ENCODE results near the gene ZBTB47. TPM values are rescaled to one million over a fixed set of nuclear protein-coding genes. Genes with fewer than 3 reads are reported as not detected.

The ZBTB47 gene
- polyA plus RNA-seq, 1 donor (not counting 4 experiments of a cell fraction or from before 2014, with no cell fraction given) = 5.1 TPM

GRCh38 chr3:42662037-42662812 is 8.7 kb downstream of the ZBTB47 start:
- Histone ChIP-seq H3K79me2 (ENCODE audit: control insufficient read depth, insufficient read depth, low read length) (no peaks in the 10 kb centered on the region), H3K27me3 (ENCODE audit: control insufficient read depth, extremely low read depth, insufficient read depth, low read length) (no peaks in the 10 kb centered on the region), H3K27ac (ENCODE audit: control insufficient read depth, insufficient read depth, low read length) (no peak overlapping the region), H4K20me1 (ENCODE audit: control insufficient read depth, extremely low read depth, insufficient read depth, low read length) (no peaks in the 10 kb centered on the region), H2AFZ (ENCODE audit: control insufficient read depth, low read length) (no peak overlapping the region), H3K36me3 (ENCODE audit: control insufficient read depth in 2 of 2, extremely low read depth in 1 of 2, insufficient read depth in 2 of 2, low read length in 2 of 2) (peaks cover 14 to 16% of the 10 kb centered on the region in 2 experiments), H3K4me3 (ENCODE audit: control insufficient read depth in 2 of 3, extremely low read depth in 1 of 3, insufficient read depth in 2 of 3, low read depth in 1 of 3, low read length in 3 of 3) (no peak overlapping the region), H3K9ac (ENCODE audit: control insufficient read depth, extremely low read depth, insufficient read depth, low read length) (no peak overlapping the region), H3K9me3 (ENCODE audit: control insufficient read depth, low read depth, low read length) (no peaks in the 10 kb centered on the region), H3K4me2 (ENCODE audit: control insufficient read depth, extremely low read depth, insufficient read depth, low read depth, low read length) (no peak overlapping the region), H3K9me1 (ENCODE audit: control insufficient read depth, extremely low read depth, insufficient read depth, low read length) (no peaks in the 10 kb centered on the region), H3K4me1 (ENCODE audit: control insufficient read depth, extremely low read depth, insufficient read depth, low read length) (peaks cover 4% of the 10 kb centered on the region)
- DNase-seq (ENCODE audit: low read depth, low spot score) (no peak), FAIRE-seq (no peak)
- TF ChIP-seq, protein P1, sequence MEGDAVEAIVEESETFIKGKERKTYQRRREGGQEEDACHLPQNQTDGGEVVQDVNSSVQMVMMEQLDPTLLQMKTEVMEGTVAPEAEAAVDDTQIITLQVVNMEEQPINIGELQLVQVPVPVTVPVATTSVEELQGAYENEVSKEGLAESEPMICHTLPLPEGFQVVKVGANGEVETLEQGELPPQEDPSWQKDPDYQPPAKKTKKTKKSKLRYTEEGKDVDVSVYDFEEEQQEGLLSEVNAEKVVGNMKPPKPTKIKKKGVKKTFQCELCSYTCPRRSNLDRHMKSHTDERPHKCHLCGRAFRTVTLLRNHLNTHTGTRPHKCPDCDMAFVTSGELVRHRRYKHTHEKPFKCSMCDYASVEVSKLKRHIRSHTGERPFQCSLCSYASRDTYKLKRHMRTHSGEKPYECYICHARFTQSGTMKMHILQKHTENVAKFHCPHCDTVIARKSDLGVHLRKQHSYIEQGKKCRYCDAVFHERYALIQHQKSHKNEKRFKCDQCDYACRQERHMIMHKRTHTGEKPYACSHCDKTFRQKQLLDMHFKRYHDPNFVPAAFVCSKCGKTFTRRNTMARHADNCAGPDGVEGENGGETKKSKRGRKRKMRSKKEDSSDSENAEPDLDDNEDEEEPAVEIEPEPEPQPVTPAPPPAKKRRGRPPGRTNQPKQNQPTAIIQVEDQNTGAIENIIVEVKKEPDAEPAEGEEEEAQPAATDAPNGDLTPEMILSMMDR (optimal IDR thresholded peaks at IDR 0.05 in 1 of 3, IDR thresholded peaks at IDR 0.05 in 1 of 3, conservative IDR thresholded peaks at IDR 0.05 in 1 of 3; ENCODE audit: extremely low read depth in 1 of 3, insufficient read depth in 2 of 3, low read length in 3 of 3) = no peak
- no peak for TF ChIP-seq EZH2 (IDR thresholded peaks at IDR 0.05; ENCODE audit: low read length)
- dilution Hi-C loops (cut with MboI; ENCODE audit: extremely low pct_ligation_motif_present, low sequenced_read_pairs) = no loop called here

- no peak overlapping the region for H3K27ac ChIP-seq (ENCODE audit: control insufficient read depth, insufficient read depth, low read length)
- peaks cover 13 to 14% of the 10 kb centered on the region in 2 experiments for H3K36me3 ChIP-seq (ENCODE audit: control insufficient read depth in 2 of 2, extremely low read depth in 1 of 2, insufficient read depth in 2 of 2, low read length in 2 of 2)
- FAIRE-seq = no peak
- H2AFZ ChIP-seq (ENCODE audit: control insufficient read depth, low read length) = no peak overlapping the region
- H3K4me2 ChIP-seq (ENCODE audit: control insufficient read depth, extremely low read depth, insufficient read depth, low read depth, low read length) = no peak overlapping the region
- no peaks in the 10 kb centered on the region for H4K20me1 ChIP-seq (ENCODE audit: control insufficient read depth, extremely low read depth, insufficient read depth, low read length)
- no peaks in the 10 kb centered on the region for H3K9me3 ChIP-seq (ENCODE audit: control insufficient read depth, low read depth, low read length)
- no peaks in the 10 kb centered on the region for H3K9me1 ChIP-seq (ENCODE audit: control insufficient read depth, extremely low read depth, insufficient read depth, low read length)
- no peak overlapping the region for H3K9ac ChIP-seq (ENCODE audit: control insufficient read depth, extremely low read depth, insufficient read depth, low read length)
- DNase-seq (ENCODE audit: low read depth, low spot score) = no peak
- peaks cover 4% of the 10 kb centered on the region for H3K4me1 ChIP-seq (ENCODE audit: control insufficient read depth, extremely low read depth, insufficient read depth, low read length)
- TF ChIP-seq EZH2 (IDR thresholded peaks at IDR 0.05; ENCODE audit: low read length) = no peak
- TF ChIP-seq, protein P1 (optimal IDR thresholded peaks at IDR 0.05 in 1 of 3, IDR thresholded peaks at IDR 0.05 in 1 of 3, conservative IDR thresholded peaks at IDR 0.05 in 1 of 3; ENCODE audit: extremely low read depth in 1 of 3, insufficient read depth in 2 of 3, low read length in 3 of 3) = no peak
- H3K79me2 ChIP-seq (ENCODE audit: control insufficient read depth, insufficient read depth, low read length) = no peaks in the 10 kb centered on the region
- H3K4me3 ChIP-seq (ENCODE audit: control insufficient read depth in 2 of 3, extremely low read depth in 1 of 3, insufficient read depth in 2 of 3, low read depth in 1 of 3, low read length in 3 of 3) = no peak overlapping the region
- dilution Hi-C loops (cut with MboI; ENCODE audit: extremely low pct_ligation_motif_present, low sequenced_read_pairs) = no loop called here
- no peaks in the 10 kb centered on the region for H3K27me3 ChIP-seq (ENCODE audit: control insufficient read depth, extremely low read depth, insufficient read depth, low read length)
Measured at GRCh38 chr3:42662813-42663535, 9.5 kb downstream of the ZBTB47 start.
